Erythroblast (primary cell): ENCODE measurements around the gene PTGR3.

Experiments
- GATA1 ChIP-seq: IDR thresholded peaks from 2 replicates; pipeline ENCODE4 v1.6.1; 2011; ENCODE audit warnings: low read depth, mild to moderate bottlenecking, control low read depth, low read length, moderate library complexity
- POLR2A ChIP-seq: IDR thresholded peaks from 2 replicates; pipeline ENCODE4 v1.6.1; 2011; ENCODE audit warnings: mild to moderate bottlenecking, low read length

DNA sequence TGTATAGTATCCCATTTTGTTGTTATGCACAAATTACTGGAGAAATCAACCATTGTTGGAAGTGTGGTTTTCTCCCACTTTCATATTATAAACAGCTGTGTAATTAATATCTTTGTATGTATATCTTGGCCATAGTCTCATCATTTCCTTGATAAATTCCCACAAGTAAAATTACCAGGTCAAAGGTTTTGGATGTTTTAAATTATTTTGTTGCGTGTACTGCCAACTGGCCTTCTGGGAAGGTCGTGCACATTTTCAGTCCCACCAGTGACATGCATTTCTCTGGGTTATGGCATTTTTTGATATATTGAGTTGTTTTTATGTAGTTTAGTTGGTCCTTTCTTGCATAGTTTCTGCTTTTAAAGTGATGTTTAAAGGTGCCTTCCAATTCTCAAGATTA is 43.2 kb upstream of the PTGR3 start:
- TF ChIP-seq POLR2A (no peak), GATA1 (no peak)
